NB4 (cell line): ENCODE measurements around the gene ICE1.

Experiments used
- MAX ChIP-seq: IDR thresholded peaks from 2 replicates; pipeline ENCODE4 v1.6.1; 2011; ENCODE audit warnings: low read depth, low read length
- POLR2A ChIP-seq: IDR thresholded peaks from 2 replicates; pipeline ENCODE4 v1.6.1; 2011; ENCODE audit warnings: mild to moderate bottlenecking; ENCODE audit not compliant: insufficient read length; ENCODE audit errors: extremely low read depth
- TF ChIP-seq, protein P1 (sequence below): IDR thresholded peaks from one replicate; pipeline ENCODE4 v1.5.1; 2012; ENCODE audit warnings: low read depth, low read length

GRCh38 chr5:5499442-5499841 is 77.0 kb downstream of the ICE1 start:
- TF ChIP-seq, protein P1, sequence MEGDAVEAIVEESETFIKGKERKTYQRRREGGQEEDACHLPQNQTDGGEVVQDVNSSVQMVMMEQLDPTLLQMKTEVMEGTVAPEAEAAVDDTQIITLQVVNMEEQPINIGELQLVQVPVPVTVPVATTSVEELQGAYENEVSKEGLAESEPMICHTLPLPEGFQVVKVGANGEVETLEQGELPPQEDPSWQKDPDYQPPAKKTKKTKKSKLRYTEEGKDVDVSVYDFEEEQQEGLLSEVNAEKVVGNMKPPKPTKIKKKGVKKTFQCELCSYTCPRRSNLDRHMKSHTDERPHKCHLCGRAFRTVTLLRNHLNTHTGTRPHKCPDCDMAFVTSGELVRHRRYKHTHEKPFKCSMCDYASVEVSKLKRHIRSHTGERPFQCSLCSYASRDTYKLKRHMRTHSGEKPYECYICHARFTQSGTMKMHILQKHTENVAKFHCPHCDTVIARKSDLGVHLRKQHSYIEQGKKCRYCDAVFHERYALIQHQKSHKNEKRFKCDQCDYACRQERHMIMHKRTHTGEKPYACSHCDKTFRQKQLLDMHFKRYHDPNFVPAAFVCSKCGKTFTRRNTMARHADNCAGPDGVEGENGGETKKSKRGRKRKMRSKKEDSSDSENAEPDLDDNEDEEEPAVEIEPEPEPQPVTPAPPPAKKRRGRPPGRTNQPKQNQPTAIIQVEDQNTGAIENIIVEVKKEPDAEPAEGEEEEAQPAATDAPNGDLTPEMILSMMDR, result no peak
- TF ChIP-seq POLR2A, result no peak
- TF ChIP-seq MAX, result no peak
